Measurements from ENCODE around the gene GAN. TPM values are rescaled to one million over a fixed set of nuclear protein-coding genes. Genes with fewer than 3 reads are reported as not detected.

GAN gene
- total and polyA plus RNA-seq, 9 of the 15 experiments (the other 6 are each of a cell fraction or from before 2014, with no cell fraction given) = 0.83 to 15.1 (median 5.2) TPM

GRCh38 chr16:81401035-81401950, 86.5 kb downstream of the GAN start (continued):
- TF ChIP-seq VEZF1 (CRISPR knock-in tag; IDR thresholded peaks at IDR 0.05) (no peak), HMG20B (CRISPR knock-in tag; IDR thresholded peaks at IDR 0.05) (no peak), BDP1 (IDR thresholded peaks at IDR 0.05; ENCODE audit: insufficient read depth, insufficient read length) (no peak), FOXK2 (conservative IDR thresholded peaks at IDR 0.05 in 1 of 2, IDR thresholded peaks at IDR 0.05 in 1 of 2; ENCODE audit: low read depth in 2 of 2) (peak in 1 of 2 experiments; percentile 30; a peak in 1 of 4 replicates), MCM2 (IDR thresholded peaks at IDR 0.05; ENCODE audit: low read depth) (no peak), TSHZ1 (CRISPR knock-in tag; IDR thresholded peaks at IDR 0.05) (no peak), RBM14 (IDR thresholded peaks at IDR 0.05; ENCODE audit: borderline replicate concordance, insufficient read depth, low read depth, low read length) (no peak), HEY1 (CRISPR knock-in tag; IDR thresholded peaks at IDR 0.05; ENCODE audit: borderline replicate concordance) (no peak), MCM7 (IDR thresholded peaks at IDR 0.05) (no peak), ZNF584 (CRISPR knock-in tag; IDR thresholded peaks at IDR 0.05; ENCODE audit: low read depth) (no peak), ZBTB26 (CRISPR knock-in tag; IDR thresholded peaks at IDR 0.05) (no peak), DIDO1 (tag; IDR thresholded peaks at IDR 0.05; ENCODE audit: low read depth) (no peak), ZNF408 (CRISPR knock-in tag; IDR thresholded peaks at IDR 0.05; ENCODE audit: low read depth) (no peak), ZNF174 (CRISPR knock-in tag; IDR thresholded peaks at IDR 0.05) (no peak), ARHGAP35 (IDR thresholded peaks at IDR 0.05; ENCODE audit: partially characterized antibody) (no peak), NCOA1 (IDR thresholded peaks at IDR 0.05; ENCODE audit: low read depth) (no peak), POLR2G (IDR thresholded peaks at IDR 0.05; ENCODE audit: low read depth, low read length) (no peak), EGR1 (conservative IDR thresholded peaks at IDR 0.05) (no peak), SP2 (IDR thresholded peaks at IDR 0.05; ENCODE audit: extremely low read depth, low read depth, low read length, poor library complexity, severe bottlenecking) (no peak), ZNF76 (CRISPR knock-in tag; IDR thresholded peaks at IDR 0.05; ENCODE audit: borderline replicate concordance) (no peak), ELK3 (CRISPR knock-in tag; IDR thresholded peaks at IDR 0.05) (no peak)
